HG03469 (cell line): ENCODE measurements around the gene NFASC.

ENCODE experiments used
- ATAC-seq: cut with Tn5 transposase; IDR thresholded peaks from one replicate; pipeline ENCODE4 v1.9.1; 2021; ENCODE audit warnings: mild to moderate bottlenecking, moderate library complexity, moderate number of reproducible peaks; ENCODE audit not compliant: unreplicated experiment

NFASC gene

GRCh38 chr1:204950353-204951001 lies 79.8 kb downstream of the NFASC start:
- no peak for ATAC-seq

GRCh38 chr1:204958317-204959307 lies 88.0 kb downstream of the NFASC start:
- ATAC-seq: no peak

- no peak for ATAC-seq
These were observed 88.7 kb downstream of the NFASC start for GRCh38 chr1:204959374-204959773.

GRCh38 chr1:204959836-204960235 lies 89.2 kb downstream of the NFASC start:
- ATAC-seq: no peak

- ATAC-seq: no peak
These were observed 89.9 kb downstream of the NFASC start for GRCh38 chr1:204960306-204961125.

- ATAC-seq: no peak
These were observed 91.2 kb downstream of the NFASC start for GRCh38 chr1:204961765-204962419.

- no peak for ATAC-seq
These were observed 92.3 kb downstream of the NFASC start for GRCh38 chr1:204962742-204963632.

GRCh38 chr1:204967451-204967850 lies 96.8 kb downstream of the NFASC start:
- no peak for ATAC-seq

GRCh38 chr1:204968135-204968534 lies 97.5 kb downstream of the NFASC start:
- no peak for ATAC-seq

GRCh38 chr1:204968951-204969350 lies 98.3 kb downstream of the NFASC start:
- no peak for ATAC-seq

- ATAC-seq: no peak
These were observed 100.3 kb downstream of the NFASC start for GRCh38 chr1:204970937-204971336.

GRCh38 chr1:204971517-204972336 lies 101.1 kb downstream of the NFASC start:
- ATAC-seq: no peak

GRCh38 chr1:204972426-204972825 lies 101.8 kb downstream of the NFASC start:
- ATAC-seq: no peak

GRCh38 chr1:204973449-204973848 lies 102.8 kb downstream of the NFASC start:
- no peak for ATAC-seq

- ATAC-seq: no peak
These were observed 103.7 kb downstream of the NFASC start for GRCh38 chr1:204974327-204974726.

- no peak for ATAC-seq
These were observed 104.4 kb downstream of the NFASC start for GRCh38 chr1:204975021-204975420.

GRCh38 chr1:204975568-204976235 lies 105.0 kb downstream of the NFASC start:
- ATAC-seq: no peak

- ATAC-seq: no peak
These were observed 106.0 kb downstream of the NFASC start for GRCh38 chr1:204976646-204977045.
